GM18508 (cell line): Measurements from ENCODE around the gene PPP6R3.
"Not testable (repeated sequence)": the region's sequence is repeated elsewhere in the genome, so short reads cannot be mapped to it uniquely, and the experiment has no call there.

Experiments
- ATAC-seq: cut with Tn5 transposase; IDR thresholded peaks from one replicate; pipeline ENCODE4 v1.9.1; 2021; ENCODE audit warnings: moderate number of reproducible peaks; ENCODE audit not compliant: insufficient read depth, unreplicated experiment

The PPP6R3 gene

GRCh38 chr11:68432874-68433273, 27.7 kb upstream of the PPP6R3 start:
- ATAC-seq: no peak

GRCh38 chr11:68433541-68433940, 27.0 kb upstream of the PPP6R3 start:
- no peak for ATAC-seq

GRCh38 chr11:68434159-68434558, 26.4 kb upstream of the PPP6R3 start:
- not testable (repeated sequence) for ATAC-seq

GRCh38 chr11:68436162-68436888, 24.2 kb upstream of the PPP6R3 start:
- ATAC-seq: no peak

GRCh38 chr11:68436985-68437926, 23.3 kb upstream of the PPP6R3 start:
- no peak for ATAC-seq

GRCh38 chr11:68437927-68438657, 22.5 kb upstream of the PPP6R3 start:
- ATAC-seq: no peak

- ATAC-seq: no peak
Observed at GRCh38 chr11:68438658-68439259, 21.8 kb upstream of the PPP6R3 start.

- ATAC-seq: no peak
Observed at GRCh38 chr11:68439355-68440065, 21.0 kb upstream of the PPP6R3 start.

GRCh38 chr11:68440224-68440623, 20.3 kb upstream of the PPP6R3 start:
- no peak for ATAC-seq

- ATAC-seq: no peak
Observed at GRCh38 chr11:68441466-68442230, 18.9 kb upstream of the PPP6R3 start.

- ATAC-seq: no peak
Observed at GRCh38 chr11:68442433-68442832, 18.1 kb upstream of the PPP6R3 start.

GRCh38 chr11:68444566-68444965, 16.0 kb upstream of the PPP6R3 start:
- no peak for ATAC-seq

GRCh38 chr11:68445531-68446035, 15.0 kb upstream of the PPP6R3 start:
- no peak for ATAC-seq

GRCh38 chr11:68446046-68446725, 14.4 kb upstream of the PPP6R3 start:
- no peak for ATAC-seq

- no peak for ATAC-seq
Observed at GRCh38 chr11:68447015-68447801, 13.3 kb upstream of the PPP6R3 start.

GRCh38 chr11:68447914-68448313, 12.6 kb upstream of the PPP6R3 start:
- ATAC-seq: not testable (repeated sequence)

GRCh38 chr11:68448604-68449011, 11.9 kb upstream of the PPP6R3 start:
- ATAC-seq: no peak
